GM18909 (cell line): ENCODE data around the gene SEC11C.
"Not testable (repeated sequence)": the region's sequence is repeated elsewhere in the genome, so short reads cannot be mapped to it uniquely, and the experiment has no call there.

Experiments
- ATAC-seq: cut with Tn5 transposase; IDR thresholded peaks from one replicate; pipeline ENCODE4 v1.9.1; 2021; ENCODE audit warnings: mild to moderate bottlenecking; ENCODE audit not compliant: unreplicated experiment, poor library complexity

The SEC11C gene

GRCh38 chr18:59139615-59140301 lies at the start of gene SEC11C:
Gene SEC11C, plus strand, starts transcription at chr18:59139884. Its CDS starts 65 bp downstream, at chr18:59139949.
- peak; percentile 83 for ATAC-seq

- ATAC-seq: no peak
These were observed 48.6 kb upstream of the SEC11C start for GRCh38 chr18:59090966-59091603.

GRCh38 chr18:59093668-59094067 lies 46.0 kb upstream of the SEC11C start:
- no peak for ATAC-seq

GRCh38 chr18:59094569-59094968 lies 45.1 kb upstream of the SEC11C start:
- ATAC-seq: no peak

- no peak for ATAC-seq
These were observed 43.4 kb upstream of the SEC11C start for GRCh38 chr18:59096098-59096789.

GRCh38 chr18:59101830-59102414 lies 37.8 kb upstream of the SEC11C start:
- ATAC-seq: no peak

- ATAC-seq: no peak
These were observed 30.3 kb upstream of the SEC11C start for GRCh38 chr18:59109375-59109774.

GRCh38 chr18:59114160-59114559 lies 25.5 kb upstream of the SEC11C start:
- no peak for ATAC-seq

GRCh38 chr18:59123588-59124369 lies 15.9 kb upstream of the SEC11C start:
- no peak for ATAC-seq

GRCh38 chr18:59124370-59124704 lies 15.3 kb upstream of the SEC11C start:
- ATAC-seq: no peak

- no peak for ATAC-seq
These were observed 12.6 kb upstream of the SEC11C start for GRCh38 chr18:59127047-59127446.

GRCh38 chr18:59129951-59130703 lies 9.6 kb upstream of the SEC11C start:
- no peak for ATAC-seq

- no peak for ATAC-seq
These were observed 6.7 kb upstream of the SEC11C start for GRCh38 chr18:59132810-59133465.

- ATAC-seq: peak; percentile 76
These were observed 431 bp upstream of the SEC11C start for GRCh38 chr18:59139291-59139614.

GRCh38 chr18:59140302-59140885 lies 710 bp downstream of the SEC11C start:
- ATAC-seq: no peak

- no peak for ATAC-seq
These were observed 1.8 kb downstream of the SEC11C start for GRCh38 chr18:59141294-59142068.

- ATAC-seq: no peak
These were observed 2.6 kb downstream of the SEC11C start for GRCh38 chr18:59142274-59142673.

- not testable (repeated sequence) for ATAC-seq
These were observed 3.2 kb downstream of the SEC11C start for GRCh38 chr18:59142800-59143416.
